Upper lobe of right lung (tissue), 1 donor: ENCODE data around the gene SSBP2. TPM values are rescaled to one million over a fixed set of nuclear protein-coding genes. Genes with fewer than 3 reads are reported as not detected.
A peak's percentile ranks its signal among the peaks of the same experiment; 100 is the strongest.

Source experiments
- ATAC-seq: fragments of 200-7000 bp; cut with Tn5 transposase; one replicate; pipeline ENCODE4 v1.9.1; 2020; ENCODE audit warnings: mild to moderate bottlenecking, moderate library complexity
- DNase-seq: peaks from one replicate; pipeline ENCODE4 v3.0.0-alpha.2; 2020
- H3K27ac ChIP-seq: fragments of 200-600 bp; one replicate; pipeline ENCODE4 v1.8.0; 2022
- H3K27me3 ChIP-seq: fragments of 200-600 bp; one replicate; pipeline ENCODE4 v1.8.0; 2022; ENCODE audit warnings: mild to moderate bottlenecking
- H3K36me3 ChIP-seq: fragments of 200-600 bp; one replicate; pipeline ENCODE4 v1.8.0; 2022
- H3K4me1 ChIP-seq: fragments of 200-600 bp; one replicate; pipeline ENCODE4 v1.8.0; 2022
- H3K4me3 ChIP-seq: fragments of 200-600 bp; one replicate; pipeline ENCODE4 v1.8.0; 2022; ENCODE audit warnings: mild to moderate bottlenecking
- H3K9me3 ChIP-seq: fragments of 200-600 bp; one replicate; pipeline ENCODE4 v1.8.0; 2022
- intact Hi-C: fragments of 100-400 bp; cut with DNase I; formaldehyde crosslinking; loops from one replicate; pipeline ENCODE4 v1.11.0; 2022
- total RNA-seq: library from RNA; stranded (reverse); fragmentation: NEBNext Ultra II Directional; extraction: Animal tissue kit (Norgen Biotek cat#: 25700); gene quantifications from one replicate; pipeline ENCODE4 v1.2.1, GENCODE V29; 2021
- TF ChIP-seq, protein P1 (sequence below): fragments of 200-600 bp; IDR thresholded peaks from one replicate; pipeline ENCODE4 v1.8.0; 2022; ENCODE audit warnings: antibody characterized with exemption
- donor health status: DM: no; HTN: yes; CAD: no; lungs with severe emphysema.

SSBP2 gene
- total RNA-seq, 1 donor from 2014 or later: 43.8 TPM

DNA sequence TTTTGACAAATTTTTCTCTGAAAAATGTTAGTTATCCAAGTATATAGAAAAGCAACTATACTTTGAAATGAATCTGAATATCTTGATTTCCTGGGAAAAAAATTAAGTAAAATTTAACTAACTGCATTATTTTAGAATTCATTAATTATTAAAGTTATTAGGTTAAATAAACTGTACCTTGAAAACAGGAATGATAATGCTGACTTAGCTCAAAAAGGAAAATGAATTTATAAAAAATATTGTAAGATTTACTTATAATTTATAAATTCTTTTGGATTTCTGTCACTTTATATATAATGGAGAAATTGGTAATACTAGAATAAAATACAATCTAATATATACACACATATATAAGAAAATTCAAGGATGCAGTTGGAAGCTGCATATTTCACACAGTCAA, 320.9 kb downstream of the SSBP2 start:
- intact Hi-C loops: no loop called here
- ATAC-seq (no peak), DNase-seq (no peak)
- Histone ChIP-seq H3K9me3 (no peaks in the 10 kb centered on the region), H3K27ac (no peak overlapping the region), H3K36me3 (no peaks in the 10 kb centered on the region), H3K27me3 (no peaks in the 10 kb centered on the region), H3K4me3 (no peak overlapping the region), H3K4me1 (peaks cover 17% of the 10 kb centered on the region)
- TF ChIP-seq, protein P1, sequence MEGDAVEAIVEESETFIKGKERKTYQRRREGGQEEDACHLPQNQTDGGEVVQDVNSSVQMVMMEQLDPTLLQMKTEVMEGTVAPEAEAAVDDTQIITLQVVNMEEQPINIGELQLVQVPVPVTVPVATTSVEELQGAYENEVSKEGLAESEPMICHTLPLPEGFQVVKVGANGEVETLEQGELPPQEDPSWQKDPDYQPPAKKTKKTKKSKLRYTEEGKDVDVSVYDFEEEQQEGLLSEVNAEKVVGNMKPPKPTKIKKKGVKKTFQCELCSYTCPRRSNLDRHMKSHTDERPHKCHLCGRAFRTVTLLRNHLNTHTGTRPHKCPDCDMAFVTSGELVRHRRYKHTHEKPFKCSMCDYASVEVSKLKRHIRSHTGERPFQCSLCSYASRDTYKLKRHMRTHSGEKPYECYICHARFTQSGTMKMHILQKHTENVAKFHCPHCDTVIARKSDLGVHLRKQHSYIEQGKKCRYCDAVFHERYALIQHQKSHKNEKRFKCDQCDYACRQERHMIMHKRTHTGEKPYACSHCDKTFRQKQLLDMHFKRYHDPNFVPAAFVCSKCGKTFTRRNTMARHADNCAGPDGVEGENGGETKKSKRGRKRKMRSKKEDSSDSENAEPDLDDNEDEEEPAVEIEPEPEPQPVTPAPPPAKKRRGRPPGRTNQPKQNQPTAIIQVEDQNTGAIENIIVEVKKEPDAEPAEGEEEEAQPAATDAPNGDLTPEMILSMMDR: no peak

DNA sequence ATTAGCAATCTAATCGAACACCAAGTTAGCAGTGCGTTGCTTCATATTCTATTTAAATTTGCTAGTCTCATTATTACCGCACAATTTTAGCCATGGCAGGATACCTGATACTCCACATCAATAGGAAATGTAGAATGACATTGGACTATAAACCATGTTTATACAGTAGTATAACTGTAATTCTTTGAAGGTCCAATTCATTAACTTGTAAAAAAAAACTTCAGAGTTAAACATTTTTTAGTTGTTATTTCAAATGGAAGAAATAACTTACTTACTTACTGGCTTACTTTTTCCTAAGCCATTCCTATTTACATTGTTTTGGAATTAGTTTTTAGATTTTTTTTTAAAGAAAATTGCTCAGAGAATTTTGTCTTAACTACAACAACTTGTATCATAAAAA, 321.5 kb downstream of the SSBP2 start:
- no peaks in the 10 kb centered on the region for H3K9me3 ChIP-seq
- intact Hi-C loops: no loop called here
- peaks cover 17% of the 10 kb centered on the region for H3K4me1 ChIP-seq
- H3K27ac ChIP-seq: no peak overlapping the region
- no peak overlapping the region for H3K4me3 ChIP-seq
- TF ChIP-seq, protein P1: no peak
- no peaks in the 10 kb centered on the region for H3K27me3 ChIP-seq
- no peak for ATAC-seq
- H3K36me3 ChIP-seq: no peaks in the 10 kb centered on the region
- no peak for DNase-seq

DNA sequence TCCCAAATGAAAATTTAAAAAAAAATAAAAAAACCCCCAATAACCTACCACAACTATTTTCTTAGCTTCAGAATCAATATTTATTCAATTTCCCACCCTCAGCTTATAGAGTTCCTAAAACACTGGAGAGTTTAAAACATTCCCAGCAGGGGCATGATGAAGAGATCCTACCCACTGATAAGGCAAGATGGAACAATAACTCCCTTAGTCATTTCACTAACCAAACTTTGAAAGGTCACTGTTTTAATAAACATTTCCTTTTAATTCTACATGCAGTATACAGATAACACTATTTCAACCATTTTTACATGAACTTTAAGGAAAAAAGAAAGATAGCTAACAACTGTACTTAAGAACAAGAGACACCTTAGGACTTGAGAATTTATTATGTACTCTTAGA, 322.0 kb downstream of the SSBP2 start:
- no peak for ATAC-seq
- H3K9me3 ChIP-seq: no peaks in the 10 kb centered on the region
- intact Hi-C loops: no loop called here

DNA sequence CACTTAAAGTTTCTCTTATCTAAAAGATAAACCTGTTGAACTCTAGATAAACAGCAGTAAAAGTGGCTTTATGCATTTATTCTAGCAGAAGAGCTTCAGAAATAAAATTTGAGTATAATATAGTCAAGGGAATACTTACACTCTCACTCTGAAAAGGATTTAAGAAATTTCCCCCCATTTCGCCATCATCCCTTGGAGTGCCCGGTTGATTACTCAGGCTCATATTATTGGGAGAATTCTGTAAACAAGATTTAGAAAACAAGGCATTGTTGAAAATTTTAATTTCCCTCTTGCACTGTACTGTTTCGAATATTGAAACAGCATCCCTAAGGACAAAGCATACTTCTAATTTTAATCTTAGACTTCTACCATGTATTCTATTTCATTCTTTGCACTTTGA, 322.5 kb downstream of the SSBP2 start:
- H3K36me3 ChIP-seq: no peaks in the 10 kb centered on the region
- intact Hi-C loops: no loop called here
- H3K9me3 ChIP-seq: no peaks in the 10 kb centered on the region
- no peak for ATAC-seq
- TF ChIP-seq, protein P1: no peak
- H3K4me3 ChIP-seq: no peak overlapping the region
- peaks cover 17% of the 10 kb centered on the region for H3K4me1 ChIP-seq
- DNase-seq: no peak
- H3K27ac ChIP-seq: no peak overlapping the region
- no peaks in the 10 kb centered on the region for H3K27me3 ChIP-seq

More for the DNA sequence above, 322.0 kb downstream of the SSBP2 start:
- H3K27ac ChIP-seq: no peak overlapping the region
- no peak for DNase-seq
- H3K27me3 ChIP-seq: no peaks in the 10 kb centered on the region
- H3K4me1 ChIP-seq: peaks cover 17% of the 10 kb centered on the region
- no peak overlapping the region for H3K4me3 ChIP-seq
- H3K36me3 ChIP-seq: no peaks in the 10 kb centered on the region
- TF ChIP-seq, protein P1: no peak

DNA sequence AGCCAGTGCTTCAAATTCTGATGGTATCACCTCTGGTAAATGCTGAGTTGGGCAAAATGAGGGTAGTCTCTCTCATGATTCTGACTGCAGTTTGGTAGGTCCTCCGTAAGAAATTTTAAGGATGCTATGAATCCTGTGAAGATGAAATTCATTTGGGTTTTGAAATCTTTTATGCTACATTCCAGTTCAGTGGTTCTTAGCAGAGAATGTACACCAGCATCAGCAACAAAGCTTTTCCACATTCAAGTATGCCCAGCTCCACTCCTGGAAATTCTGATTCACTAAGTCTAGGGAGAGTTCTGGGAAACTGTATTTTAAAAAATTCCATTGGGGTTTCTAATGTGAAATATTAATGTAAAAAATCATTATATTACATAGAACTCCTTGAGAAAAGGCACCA, 323.3 kb downstream of the SSBP2 start:
- TF ChIP-seq, protein P1: no peak
- Histone ChIP-seq H3K4me1 (peaks cover 17% of the 10 kb centered on the region), H3K27ac (no peak overlapping the region), H3K27me3 (no peaks in the 10 kb centered on the region), H3K9me3 (no peaks in the 10 kb centered on the region), H3K36me3 (no peaks in the 10 kb centered on the region), H3K4me3 (no peak overlapping the region)
- no peak for ATAC-seq
- DNase-seq: no peak
- intact Hi-C loops: no loop called here

DNA sequence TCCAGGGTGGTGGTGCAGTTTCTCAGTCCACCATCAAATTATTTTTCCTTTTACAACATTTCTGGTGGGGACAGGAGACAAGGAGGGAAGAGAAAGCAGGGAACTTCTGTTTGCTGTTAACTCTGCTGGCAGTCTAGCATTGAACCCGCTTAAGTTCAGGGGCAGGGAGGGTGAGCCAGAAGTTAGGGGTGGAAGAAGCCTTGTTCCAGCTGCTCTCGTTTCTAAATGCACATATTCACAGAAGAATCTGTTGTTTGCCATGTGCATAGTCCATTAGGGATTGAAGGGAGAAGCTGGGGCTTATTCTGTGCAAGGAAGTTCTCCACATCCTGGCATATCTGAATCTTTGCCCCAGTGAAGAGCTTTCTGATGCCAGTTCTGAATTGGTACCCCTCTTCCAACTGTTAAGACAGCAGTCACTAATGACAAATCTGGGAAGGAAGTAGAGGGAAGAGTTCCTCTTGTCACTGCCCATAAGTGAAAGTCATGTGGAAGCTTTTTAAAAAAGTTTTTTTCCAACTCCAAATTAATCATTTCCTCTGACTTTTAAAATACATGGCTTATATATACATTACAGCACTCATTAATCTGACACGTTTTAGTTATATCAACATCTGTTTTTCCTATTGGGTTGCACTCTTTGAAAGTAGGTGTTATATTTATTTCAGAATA, 324.4 kb downstream of the SSBP2 start:
- Histone ChIP-seq H3K9me3 (no peaks in the 10 kb centered on the region), H3K4me1 (peaks cover 17% of the 10 kb centered on the region), H3K27ac (peak overlapping the region; percentile 31), H3K27me3 (no peaks in the 10 kb centered on the region), H3K36me3 (no peaks in the 10 kb centered on the region), H3K4me3 (no peak overlapping the region)
- DNase-seq (no peak), ATAC-seq (no peak)
- intact Hi-C loops: no loop called here
- TF ChIP-seq, protein P1: no peak
